ENCODE data around the gene SORBS1.

SORBS1 gene

GRCh38 chr10:95404864-95405263, 156.3 kb downstream of the SORBS1 start:
- no peak for DNase-seq

GRCh38 chr10:95404462-95404858, 156.7 kb downstream of the SORBS1 start:
- no peak for DNase-seq

- no peak for DNase-seq
Measured at GRCh38 chr10:95403700-95404461, 157.3 kb downstream of the SORBS1 start.

GRCh38 chr10:95401704-95402469, 159.3 kb downstream of the SORBS1 start:
- DNase-seq: no peak

GRCh38 chr10:95400787-95401186, 160.4 kb downstream of the SORBS1 start:
- DNase-seq: no peak

- DNase-seq: no peak
Measured at GRCh38 chr10:95399183-95399582, 162.0 kb downstream of the SORBS1 start.

- no peak for DNase-seq
Measured at GRCh38 chr10:95397747-95398146, 163.4 kb downstream of the SORBS1 start.

GRCh38 chr10:95395947-95396449, 165.2 kb downstream of the SORBS1 start:
- no peak for DNase-seq

GRCh38 chr10:95394161-95394880, 166.8 kb downstream of the SORBS1 start:
- DNase-seq: no peak

- no peak for DNase-seq
Measured at GRCh38 chr10:95392681-95393164, 168.4 kb downstream of the SORBS1 start.

- DNase-seq: no peak
Measured at GRCh38 chr10:95392217-95392584, 169.0 kb downstream of the SORBS1 start.

- no peak for DNase-seq
Measured at GRCh38 chr10:95391581-95392216, 169.5 kb downstream of the SORBS1 start.

GRCh38 chr10:95391164-95391563, 170.0 kb downstream of the SORBS1 start:
- no peak for DNase-seq

- no peak for DNase-seq
Measured at GRCh38 chr10:95389982-95390381, 171.2 kb downstream of the SORBS1 start.

- DNase-seq: no peak
Measured at GRCh38 chr10:95389176-95389575, 172.0 kb downstream of the SORBS1 start.

- no peak for DNase-seq
Measured at GRCh38 chr10:95388539-95388938, 172.6 kb downstream of the SORBS1 start.

GRCh38 chr10:95388109-95388471, 173.1 kb downstream of the SORBS1 start:
- DNase-seq: no peak

- no peak for DNase-seq
Measured at GRCh38 chr10:95384011-95384704, 177.0 kb downstream of the SORBS1 start.

- DNase-seq: no peak
Measured at GRCh38 chr10:95382596-95382995, 178.6 kb downstream of the SORBS1 start.

- no peak for DNase-seq
Measured at GRCh38 chr10:95382174-95382573, 179.0 kb downstream of the SORBS1 start.

GRCh38 chr10:95377950-95378349, 183.2 kb downstream of the SORBS1 start:
- DNase-seq: no peak

GRCh38 chr10:95375418-95375817, 185.8 kb downstream of the SORBS1 start:
- no peak for DNase-seq
